ENCODE results near the gene FIG4. TPM values are rescaled to one million over a fixed set of nuclear protein-coding genes. Genes with fewer than 3 reads are reported as not detected.
A peak's percentile ranks its signal among the peaks of the same experiment; 100 is the strongest.
"Not testable (repeated sequence)": the region's sequence is repeated elsewhere in the genome, so short reads cannot be mapped to it uniquely, and the experiment has no call there.

The FIG4 gene
- total RNA-seq, 4 donors from 2014 or later, result 7.9 to 17.5 (median 11.7) TPM

- H3K27ac ChIP-seq, result no peak overlapping the region
- H3K4me1 ChIP-seq, result peaks cover 4% of the 10 kb centered on the region
- no peaks in the 10 kb centered on the region for H3K27me3 ChIP-seq
- no peak overlapping the region for H3K4me3 ChIP-seq
- TF ChIP-seq POLR2AphosphoS5 (IDR thresholded peaks at IDR 0.05) (no peak), EP300 (IDR thresholded peaks at IDR 0.05) (no peak), POLR2A (IDR thresholded peaks at IDR 0.05) (no peak), CTCF (IDR thresholded peaks at IDR 0.05) (no peak)
- H3K36me3 ChIP-seq, result no peaks in the 10 kb centered on the region
- no peaks in the 10 kb centered on the region for H3K9me3 ChIP-seq
- no peak for DNase-seq (ENCODE audit: low spot score in 2 of 2)
Measured at GRCh38 chr6:109861946-109862345, 170.8 kb downstream of the FIG4 start.

GRCh38 chr6:109864050-109864449 lies 173.0 kb downstream of the FIG4 start:
- Histone ChIP-seq H3K36me3 (no peaks in the 10 kb centered on the region), H3K27me3 (no peaks in the 10 kb centered on the region), H3K27ac (no peak overlapping the region), H3K4me3 (no peak overlapping the region), H3K9me3 (no peaks in the 10 kb centered on the region), H3K4me1 (peaks cover 17% of the 10 kb centered on the region)
- DNase-seq (ENCODE audit: low spot score in 2 of 2), result no peak
- no peak for TF ChIP-seq EP300 (IDR thresholded peaks at IDR 0.05)
- TF ChIP-seq POLR2A (IDR thresholded peaks at IDR 0.05), result no peak
- no peak for TF ChIP-seq CTCF (IDR thresholded peaks at IDR 0.05)
- no peak for TF ChIP-seq POLR2AphosphoS5 (IDR thresholded peaks at IDR 0.05)
- WGBS, result 82% methylated on average over 2 of the region's 2 CpGs

GRCh38 chr6:109865968-109866367 lies 174.9 kb downstream of the FIG4 start:
- H3K4me1 ChIP-seq, result peaks cover 17% of the 10 kb centered on the region
- no peaks in the 10 kb centered on the region for H3K27me3 ChIP-seq
- no peaks in the 10 kb centered on the region for H3K36me3 ChIP-seq
- 83% methylated on average over 4 of the region's 4 CpGs for WGBS
- H3K4me3 ChIP-seq, result no peak overlapping the region
- H3K27ac ChIP-seq, result no peak overlapping the region
- no peaks in the 10 kb centered on the region for H3K9me3 ChIP-seq
- TF ChIP-seq POLR2A (IDR thresholded peaks at IDR 0.05) (no peak), EP300 (IDR thresholded peaks at IDR 0.05) (no peak), CTCF (IDR thresholded peaks at IDR 0.05) (no peak), POLR2AphosphoS5 (IDR thresholded peaks at IDR 0.05) (no peak)
- DNase-seq (ENCODE audit: low spot score in 2 of 2), result no peak

GRCh38 chr6:109867009-109867969 lies 176.2 kb downstream of the FIG4 start:
- Histone ChIP-seq H3K4me1 (peaks cover 18% of the 10 kb centered on the region), H3K27ac (peak overlapping the region; percentile 64), H3K27me3 (no peaks in the 10 kb centered on the region), H3K36me3 (no peaks in the 10 kb centered on the region), H3K9me3 (no peaks in the 10 kb centered on the region), H3K4me3 (no peak overlapping the region)
- TF ChIP-seq CTCF (IDR thresholded peaks at IDR 0.05) (no peak), EP300 (IDR thresholded peaks at IDR 0.05) (no peak), POLR2AphosphoS5 (IDR thresholded peaks at IDR 0.05) (no peak), POLR2A (IDR thresholded peaks at IDR 0.05) (no peak)
- no peak for DNase-seq (ENCODE audit: low spot score in 2 of 2)
- WGBS, result 15% methylated on average over 7 of the region's 7 CpGs

- Histone ChIP-seq H3K27ac (peak overlapping the region; percentile 64), H3K9me3 (no peaks in the 10 kb centered on the region), H3K4me1 (peaks cover 23% of the 10 kb centered on the region), H3K4me3 (no peak overlapping the region), H3K36me3 (no peaks in the 10 kb centered on the region), H3K27me3 (no peaks in the 10 kb centered on the region)
- DNase-seq (ENCODE audit: low spot score in 2 of 2), result no peak
- TF ChIP-seq EP300 (IDR thresholded peaks at IDR 0.05), result no peak
- no peak for TF ChIP-seq CTCF (IDR thresholded peaks at IDR 0.05)
- TF ChIP-seq POLR2AphosphoS5 (IDR thresholded peaks at IDR 0.05), result no peak
- no peak for TF ChIP-seq POLR2A (IDR thresholded peaks at IDR 0.05)
- WGBS, result 3% methylated on average over 2 of the region's 2 CpGs
Measured at GRCh38 chr6:109867970-109868358, 176.9 kb downstream of the FIG4 start.

GRCh38 chr6:109869398-109870088 lies 178.4 kb downstream of the FIG4 start:
- 68% methylated on average over 5 of the region's 5 CpGs for WGBS
- not testable (repeated sequence) for H3K9me3 ChIP-seq; H3K4me3 ChIP-seq; H3K36me3 ChIP-seq; H3K27me3 ChIP-seq; DNase-seq (ENCODE audit: low spot score in 2 of 2); H3K27ac ChIP-seq
- H3K4me1 ChIP-seq, result peaks cover 30% of the 10 kb centered on the region
